ENCODE results near the gene ATG12.

DNA sequence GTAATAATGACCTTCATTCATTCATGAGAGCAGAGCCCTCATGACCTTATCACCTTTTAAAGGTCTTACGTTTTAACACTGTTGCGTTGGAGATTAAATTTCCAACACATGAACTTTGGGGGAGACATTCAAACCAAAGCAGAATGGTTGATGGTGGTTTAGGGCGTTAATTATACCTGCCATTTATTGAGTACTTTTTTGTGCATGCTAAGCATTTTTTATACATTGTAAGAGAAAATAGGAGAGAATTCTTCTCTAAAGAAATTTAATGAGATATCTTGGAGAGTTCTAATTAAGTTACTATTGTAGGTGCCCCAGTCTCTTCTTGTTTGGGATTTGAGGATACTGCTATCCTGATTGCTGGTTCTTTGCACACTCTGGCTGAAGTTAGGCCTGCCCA is 12.8 kb upstream of the ATG12 start:
- TF ChIP-seq, protein P1, sequence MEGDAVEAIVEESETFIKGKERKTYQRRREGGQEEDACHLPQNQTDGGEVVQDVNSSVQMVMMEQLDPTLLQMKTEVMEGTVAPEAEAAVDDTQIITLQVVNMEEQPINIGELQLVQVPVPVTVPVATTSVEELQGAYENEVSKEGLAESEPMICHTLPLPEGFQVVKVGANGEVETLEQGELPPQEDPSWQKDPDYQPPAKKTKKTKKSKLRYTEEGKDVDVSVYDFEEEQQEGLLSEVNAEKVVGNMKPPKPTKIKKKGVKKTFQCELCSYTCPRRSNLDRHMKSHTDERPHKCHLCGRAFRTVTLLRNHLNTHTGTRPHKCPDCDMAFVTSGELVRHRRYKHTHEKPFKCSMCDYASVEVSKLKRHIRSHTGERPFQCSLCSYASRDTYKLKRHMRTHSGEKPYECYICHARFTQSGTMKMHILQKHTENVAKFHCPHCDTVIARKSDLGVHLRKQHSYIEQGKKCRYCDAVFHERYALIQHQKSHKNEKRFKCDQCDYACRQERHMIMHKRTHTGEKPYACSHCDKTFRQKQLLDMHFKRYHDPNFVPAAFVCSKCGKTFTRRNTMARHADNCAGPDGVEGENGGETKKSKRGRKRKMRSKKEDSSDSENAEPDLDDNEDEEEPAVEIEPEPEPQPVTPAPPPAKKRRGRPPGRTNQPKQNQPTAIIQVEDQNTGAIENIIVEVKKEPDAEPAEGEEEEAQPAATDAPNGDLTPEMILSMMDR (conservative IDR thresholded peaks at IDR 0.05 in 1 of 2, IDR thresholded peaks at IDR 0.05 in 1 of 2; ENCODE audit: extremely low read depth in 1 of 2, insufficient read depth in 1 of 2, low read depth in 1 of 2, low read length in 2 of 2): no peak
- no peak for TF ChIP-seq EZH2 (IDR thresholded peaks at IDR 0.05; ENCODE audit: borderline replicate concordance, low read length)

Data from mammary epithelial cell (primary cell).